ENCODE measurements around the gene CRB2. TPM values are rescaled to one million over a fixed set of nuclear protein-coding genes. Genes with fewer than 3 reads are reported as not detected.
"Not testable (repeated sequence)": the region's sequence is repeated elsewhere in the genome, so short reads cannot be mapped to it uniquely, and the experiment has no call there.

Gene CRB2
- total RNA-seq, 1 donor from 2014 or later = 0.93 TPM

- ATAC-seq = no peak
- intact Hi-C loops (cut with DNase I) = no loop called here
- H3K27me3 ChIP-seq = no peaks in the 10 kb centered on the region
Measured at GRCh38 chr9:123392802-123393201, 36.8 kb downstream of the CRB2 start.

DNA sequence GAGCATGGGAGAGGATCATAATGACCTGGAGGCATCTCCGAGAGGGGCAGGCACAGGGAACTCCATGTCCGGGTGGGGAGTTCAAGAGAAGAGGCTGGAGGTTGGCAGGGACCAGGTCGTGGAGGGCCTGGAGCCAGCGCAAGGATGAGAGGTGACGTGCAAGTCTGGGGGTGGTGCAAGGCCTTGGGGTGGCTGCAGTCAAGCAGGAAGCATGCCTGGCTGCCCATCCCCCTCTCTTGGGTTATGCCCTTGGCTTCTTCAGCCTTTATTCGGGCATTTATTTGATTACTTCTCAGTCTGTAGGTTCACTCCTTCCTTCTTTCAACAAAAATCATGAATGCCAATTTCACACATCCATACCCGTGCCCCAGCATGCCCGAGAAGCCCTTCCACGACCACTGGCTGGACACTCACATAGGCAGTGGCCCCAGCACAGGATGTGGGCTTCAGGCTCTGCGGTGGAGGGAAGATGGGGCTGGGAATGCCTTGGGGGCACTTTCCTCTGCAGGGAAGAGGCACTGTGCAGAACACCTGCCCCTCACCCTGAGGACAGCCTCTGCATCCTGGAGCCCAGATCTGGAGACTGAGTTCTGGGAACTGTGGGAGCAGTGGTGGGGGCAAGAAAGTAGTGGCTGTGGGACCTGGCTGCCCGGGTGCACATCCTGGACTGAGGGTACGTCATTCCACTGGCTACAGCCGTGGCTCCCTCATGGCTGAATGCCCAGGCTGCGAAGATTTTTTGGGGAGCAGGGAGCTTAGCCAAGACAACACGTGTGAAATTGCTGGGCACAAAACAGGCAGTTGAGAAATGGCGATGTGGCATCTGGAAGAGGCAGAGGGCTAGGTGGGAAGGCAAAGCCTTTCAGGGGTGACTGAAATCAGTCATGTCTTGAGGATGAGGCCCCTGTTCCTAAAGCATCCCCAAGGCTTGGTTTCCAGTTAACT is 38.6 kb downstream of the CRB2 start:
- no peak for ATAC-seq
- Histone ChIP-seq H3K27me3 (no peaks in the 10 kb centered on the region), H3K36me3 (no peaks in the 10 kb centered on the region), H3K27ac (no peak overlapping the region), H3K9me3 (no peaks in the 10 kb centered on the region), H3K4me3 (no peak overlapping the region), H3K4me1 (no peaks in the 10 kb centered on the region)
- intact Hi-C loops (cut with DNase I) = no loop called here
- DNase-seq = no peak
- TF ChIP-seq, protein P1, sequence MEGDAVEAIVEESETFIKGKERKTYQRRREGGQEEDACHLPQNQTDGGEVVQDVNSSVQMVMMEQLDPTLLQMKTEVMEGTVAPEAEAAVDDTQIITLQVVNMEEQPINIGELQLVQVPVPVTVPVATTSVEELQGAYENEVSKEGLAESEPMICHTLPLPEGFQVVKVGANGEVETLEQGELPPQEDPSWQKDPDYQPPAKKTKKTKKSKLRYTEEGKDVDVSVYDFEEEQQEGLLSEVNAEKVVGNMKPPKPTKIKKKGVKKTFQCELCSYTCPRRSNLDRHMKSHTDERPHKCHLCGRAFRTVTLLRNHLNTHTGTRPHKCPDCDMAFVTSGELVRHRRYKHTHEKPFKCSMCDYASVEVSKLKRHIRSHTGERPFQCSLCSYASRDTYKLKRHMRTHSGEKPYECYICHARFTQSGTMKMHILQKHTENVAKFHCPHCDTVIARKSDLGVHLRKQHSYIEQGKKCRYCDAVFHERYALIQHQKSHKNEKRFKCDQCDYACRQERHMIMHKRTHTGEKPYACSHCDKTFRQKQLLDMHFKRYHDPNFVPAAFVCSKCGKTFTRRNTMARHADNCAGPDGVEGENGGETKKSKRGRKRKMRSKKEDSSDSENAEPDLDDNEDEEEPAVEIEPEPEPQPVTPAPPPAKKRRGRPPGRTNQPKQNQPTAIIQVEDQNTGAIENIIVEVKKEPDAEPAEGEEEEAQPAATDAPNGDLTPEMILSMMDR (IDR thresholded peaks at IDR 0.05) = no peak

More at GRCh38 chr9:123392802-123393201, 36.8 kb downstream of the CRB2 start:
- Histone ChIP-seq H3K36me3 (no peaks in the 10 kb centered on the region), H3K9me3 (no peaks in the 10 kb centered on the region), H3K27ac (no peak overlapping the region), H3K4me1 (no peaks in the 10 kb centered on the region), H3K4me3 (no peak overlapping the region)
- no peak for DNase-seq
- TF ChIP-seq, protein P1 (IDR thresholded peaks at IDR 0.05) = no peak

DNA sequence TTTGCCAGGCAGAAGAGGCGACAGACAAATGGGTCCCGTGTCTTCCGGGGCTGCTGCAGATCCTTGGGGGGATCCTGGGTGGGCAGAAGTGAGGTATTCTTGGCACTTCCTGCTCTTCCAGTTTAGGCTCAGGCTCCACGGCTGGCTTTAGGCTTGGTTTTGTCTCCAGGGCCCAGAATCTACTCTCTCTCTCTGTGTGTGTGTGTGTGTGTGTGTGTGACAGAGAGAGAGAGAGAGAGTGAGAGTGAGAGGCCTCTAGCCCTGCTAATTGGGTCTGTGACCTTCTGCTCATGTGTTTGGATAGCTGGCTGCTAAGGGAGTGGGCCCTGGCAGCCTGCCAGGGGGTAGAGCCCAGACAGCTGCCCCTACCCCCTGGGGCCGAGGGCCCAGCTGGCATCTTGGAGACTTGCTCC is 39.3 kb downstream of the CRB2 start:
- no peak for ATAC-seq
- Histone ChIP-seq H3K4me3 (no peak overlapping the region), H3K27ac (no peak overlapping the region), H3K36me3 (no peaks in the 10 kb centered on the region), H3K27me3 (no peaks in the 10 kb centered on the region), H3K9me3 (no peaks in the 10 kb centered on the region), H3K4me1 (no peaks in the 10 kb centered on the region)
- DNase-seq = no peak
- intact Hi-C loops (cut with DNase I) = no loop called here
- TF ChIP-seq, protein P1 (IDR thresholded peaks at IDR 0.05) = no peak

DNA sequence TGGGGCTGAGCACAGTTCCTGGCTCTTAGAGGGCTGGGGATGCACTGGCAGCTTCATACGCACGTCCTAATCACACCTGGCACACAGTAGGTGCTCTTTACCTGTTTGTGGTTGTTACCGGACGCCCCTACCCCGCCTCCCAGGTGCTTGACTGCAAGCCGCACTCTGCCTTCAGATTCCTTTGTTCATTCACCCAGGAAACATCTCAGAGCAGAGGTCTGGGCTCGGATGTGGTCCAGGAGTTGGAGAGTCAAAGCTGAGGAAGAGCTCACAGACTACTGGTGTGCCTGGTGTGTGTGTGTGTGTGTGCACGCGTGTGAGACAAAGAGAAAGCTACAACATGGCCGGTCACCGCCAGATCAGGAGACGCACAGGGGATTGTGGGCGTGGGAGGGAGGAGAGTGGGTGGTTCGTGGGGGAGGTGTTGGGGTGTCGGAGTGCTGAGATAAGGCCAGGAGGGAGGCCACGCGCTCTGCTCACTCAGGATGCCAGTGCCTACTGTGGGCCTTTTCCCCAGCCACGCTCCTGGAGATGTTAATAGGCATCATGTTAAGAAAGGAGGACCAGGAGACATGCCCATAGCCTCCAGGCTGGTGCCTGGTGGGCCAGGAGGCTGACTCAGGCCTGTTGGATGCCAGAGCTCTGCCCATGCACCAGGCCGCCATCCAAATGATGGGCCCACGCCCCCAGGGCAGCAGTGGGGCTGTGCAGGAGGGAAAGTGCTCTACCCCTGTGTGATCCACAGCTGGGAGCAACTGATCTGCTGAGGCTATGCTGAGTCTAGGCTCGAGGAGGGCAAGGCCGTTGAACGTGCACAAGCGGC is 39.9 kb downstream of the CRB2 start:
- Histone ChIP-seq H3K36me3 (no peaks in the 10 kb centered on the region), H3K27ac (no peak overlapping the region), H3K9me3 (no peaks in the 10 kb centered on the region), H3K4me3 (no peak overlapping the region), H3K27me3 (no peaks in the 10 kb centered on the region), H3K4me1 (no peaks in the 10 kb centered on the region)
- DNase-seq (no peak), ATAC-seq (no peak)
- intact Hi-C loops (cut with DNase I) = no loop called here
- TF ChIP-seq, protein P1 (IDR thresholded peaks at IDR 0.05) = no peak

- Histone ChIP-seq H3K27me3 (no peaks in the 10 kb centered on the region), H3K27ac (no peak overlapping the region), H3K9me3 (no peaks in the 10 kb centered on the region), H3K36me3 (no peaks in the 10 kb centered on the region), H3K4me3 (no peak overlapping the region), H3K4me1 (no peaks in the 10 kb centered on the region)
- DNase-seq (no peak), ATAC-seq (no peak)
- TF ChIP-seq, protein P1 (IDR thresholded peaks at IDR 0.05) = no peak
- intact Hi-C loops (cut with DNase I) = no loop called here
Measured at GRCh38 chr9:123397975-123398374, 42.0 kb downstream of the CRB2 start.

DNA sequence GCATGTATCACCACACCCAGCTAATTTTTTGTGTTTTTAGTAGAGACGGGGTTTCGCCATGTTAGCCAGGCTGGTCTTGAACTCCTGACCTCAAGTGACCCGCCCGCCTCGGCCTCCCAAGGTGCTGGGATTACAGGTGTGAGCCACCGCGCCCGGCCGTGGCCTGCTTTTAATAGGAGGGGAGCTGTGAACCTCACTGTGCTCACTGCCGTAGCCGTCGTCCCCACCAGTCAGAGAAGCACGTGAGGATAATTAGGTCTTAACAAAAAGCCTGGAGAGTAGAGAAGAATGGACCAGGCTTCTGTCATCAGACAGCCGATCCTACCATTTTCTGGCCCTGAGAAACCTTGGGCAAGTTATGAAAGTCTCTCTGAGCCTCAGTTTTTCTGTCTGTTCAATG is 42.9 kb downstream of the CRB2 start:
- H3K27me3 ChIP-seq; H3K4me3 ChIP-seq; H3K27ac ChIP-seq; H3K36me3 ChIP-seq; intact Hi-C loops (cut with DNase I); H3K9me3 ChIP-seq; H3K4me1 ChIP-seq; DNase-seq; ATAC-seq: not testable (repeated sequence)

Data from upper lobe of right lung (tissue), 1 donor.